ENCODE data around the gene FRMD5.
"Not testable (repeated sequence)": the region's sequence is repeated elsewhere in the genome, so short reads cannot be mapped to it uniquely, and the experiment has no call there.

The FRMD5 gene

GRCh38 chr15:44028349-44028748 is 166.7 kb downstream of the FRMD5 start:
- no peak for DNase-seq

GRCh38 chr15:44024155-44024554 is 170.9 kb downstream of the FRMD5 start:
- DNase-seq, result no peak

GRCh38 chr15:44023176-44023575 is 171.9 kb downstream of the FRMD5 start:
- no peak for DNase-seq

- DNase-seq, result no peak
Measured at GRCh38 chr15:44018151-44018550, 176.9 kb downstream of the FRMD5 start.

GRCh38 chr15:44015545-44016305 is 179.3 kb downstream of the FRMD5 start:
- no peak for DNase-seq

- no peak for DNase-seq
Measured at GRCh38 chr15:44011238-44011854, 183.7 kb downstream of the FRMD5 start.

GRCh38 chr15:44010089-44010488 is 185.0 kb downstream of the FRMD5 start:
- no peak for DNase-seq

GRCh38 chr15:44009038-44009437 is 186.0 kb downstream of the FRMD5 start:
- no peak for DNase-seq

GRCh38 chr15:44000248-44000647 is 194.8 kb downstream of the FRMD5 start:
- DNase-seq, result not testable (repeated sequence)

GRCh38 chr15:43998607-43999006 is 196.5 kb downstream of the FRMD5 start:
- DNase-seq, result no peak

- no peak for DNase-seq
Measured at GRCh38 chr15:43991206-43991605, 203.9 kb downstream of the FRMD5 start.

- DNase-seq, result no peak
Measured at GRCh38 chr15:43989938-43990337, 205.1 kb downstream of the FRMD5 start.

GRCh38 chr15:43988900-43989299 is 206.2 kb downstream of the FRMD5 start:
- no peak for DNase-seq

- DNase-seq, result no peak
Measured at GRCh38 chr15:43987924-43988323, 207.1 kb downstream of the FRMD5 start.

GRCh38 chr15:43985976-43986680 is 208.9 kb downstream of the FRMD5 start:
- no peak for DNase-seq

GRCh38 chr15:43981576-43981975 is 213.5 kb downstream of the FRMD5 start:
- DNase-seq, result no peak

- DNase-seq, result peak; percentile 73
Measured at GRCh38 chr15:43977072-43977884, 217.8 kb downstream of the FRMD5 start.

- no peak for DNase-seq
Measured at GRCh38 chr15:43975770-43976169, 219.3 kb downstream of the FRMD5 start.

GRCh38 chr15:43975326-43975725 is 219.7 kb downstream of the FRMD5 start:
- DNase-seq, result no peak

- no peak for DNase-seq
Measured at GRCh38 chr15:43974852-43975251, 220.2 kb downstream of the FRMD5 start.

- DNase-seq, result no peak
Measured at GRCh38 chr15:43969802-43970375, 225.2 kb downstream of the FRMD5 start.

GRCh38 chr15:43968551-43968950 is 226.5 kb downstream of the FRMD5 start:
- no peak for DNase-seq

GRCh38 chr15:43966646-43967045 is 228.4 kb downstream of the FRMD5 start:
- no peak for DNase-seq
